Psoas muscle (tissue), 8 donors: ENCODE measurements around the gene XAB2. TPM values are rescaled to one million over a fixed set of nuclear protein-coding genes. Genes with fewer than 3 reads are reported as not detected.
A peak's percentile ranks its signal among the peaks of the same experiment; 100 is the strongest.

Experiments
- ATAC-seq, 4 donors: fragments of 200-7000 bp; cut with Tn5 transposase; one replicate each; pipeline ENCODE4 v1.9.1; 2020; ENCODE audit warnings: moderate library complexity in 3 of 4, mild to moderate bottlenecking in 2 of 4
- DNase-seq, 2 donors: peaks; one replicate each; pipeline ENCODE4 v3.0.0-alpha.2; 2020
- H3K27ac ChIP-seq: fragments of 200-600 bp; one replicate; pipeline ENCODE4 v1.8.0; 2022
- H3K27me3 ChIP-seq, 3 donors: fragments of 200-600 bp in 1 of 3; one replicate each; pipeline versions ENCODE4 v1.6.1 to v1.8.0; 2013 to 2022; ENCODE audit warnings: low read length in 2 of 3, mild to moderate bottlenecking in 2 of 3, moderate library complexity in 1 of 3; ENCODE audit not compliant: insufficient read depth in 3 of 3
- H3K36me3 ChIP-seq, 2 donors: fragments of 200-600 bp in 1 of 2; one replicate each; pipeline versions ENCODE4 v1.6.1 to v1.8.0; 2013 to 2022; ENCODE audit warnings: low read depth in 1 of 2, mild to moderate bottlenecking in 1 of 2, moderate library complexity in 1 of 2; ENCODE audit not compliant: insufficient read depth in 1 of 2
- H3K4me1 ChIP-seq: fragments of 200-600 bp; one replicate; pipeline ENCODE4 v1.8.0; 2022
- H3K4me3 ChIP-seq: fragments of 200-600 bp; one replicate; pipeline ENCODE4 v1.8.0; 2022; ENCODE audit warnings: mild to moderate bottlenecking
- H3K9me3 ChIP-seq: fragments of 200-600 bp; one replicate; pipeline ENCODE4 v1.8.0; 2022
- CTCF ChIP-seq: fragments of 200-600 bp; IDR thresholded peaks from one replicate; pipeline ENCODE4 v1.8.0; 2022; ENCODE audit warnings: antibody characterized with exemption
- WGBS, 3 donors: extraction: QIAGEN DNeasy Blood & Tissue Kit; methylation state at CpG; one replicate each; pipeline versions ENCODE4 v1.1.6 to v1.1.7; 2013; 5-methylcytosine and 5-hydroxymethylcytosine counted together
- intact Hi-C, 2 donors: fragments of 100-400 bp; cut with DNase I; formaldehyde crosslinking; loops; one replicate each; pipeline versions ENCODE4 v1.11.0 to v1.14.2; 2022
- polyA plus RNA-seq, 3 donors: library from polyadenylated mRNA; stranded (reverse); fragments of 200-250 nt; gene quantifications; one replicate each; pipeline ENCODE4 v1.2.3, GENCODE V29; 2013
- total RNA-seq, 4 donors: library from RNA; stranded (reverse); fragmentation: NEBNext Ultra II Directional in 2 of 4; extraction: Animal tissue kit (Norgen Biotek cat#: 25700) in 2 of 4; gene quantifications; one replicate each; pipeline versions ENCODE4 v1.2.1 to v1.2.4, GENCODE V29; 2021 to 2023
- donor health status: healthy with polysubstance abuse.
- donor health status: DM: no; HTN: no; CAD: no; lungs with moderate emphysema.
- donor health status: Bipolar disorder and iron deficiency.
- donor health status: healthy.
- donor health status: DM: yes; HTN: yes; CAD: no.
- donor health status: DM: no; HTN: no; CAD: no.
- donor health status: DM: no; HTN: no; CAD: no.
- donor health status: DM: yes; HTN: yes; CAD: no.

XAB2 gene
- total and polyA plus RNA-seq, 7 donors = 19.2 to 36.3 (median 24.1) TPM

- H3K36me3 ChIP-seq = peaks cover 0 to 13% of the 10 kb centered on the region in 2 donors
- H3K27me3 ChIP-seq = peaks cover 0 to 10% (median 5%) of the 10 kb centered on the region in 3 donors
- WGBS, 3 donors = 85 to 91% (median 89%) methylated on average over 12 of the region's 12 CpGs
- no peak for TF ChIP-seq CTCF
- H3K4me3 ChIP-seq = no peak overlapping the region
- H3K4me1 ChIP-seq = peaks cover 19% of the 10 kb centered on the region
- intact Hi-C loops = no loop called here
- no peaks in the 10 kb centered on the region for H3K9me3 ChIP-seq
- DNase-seq = no peak
- ATAC-seq = no peak
- no peak overlapping the region for H3K27ac ChIP-seq
Measured at GRCh38 chr19:7631577-7631976, 2.2 kb upstream of the XAB2 start.

- intact Hi-C loops = no loop called here
- DNase-seq (no peak), ATAC-seq (no peak)
- H3K9me3 ChIP-seq = no peaks in the 10 kb centered on the region
- peaks cover 0 to 42% of the 10 kb centered on the region in 2 donors for H3K36me3 ChIP-seq
- H3K27me3 ChIP-seq = peaks cover 0 to 1% (median 0%) of the 10 kb centered on the region in 3 donors
- TF ChIP-seq CTCF = no peak
- peak overlapping the region; percentile 87 for H3K27ac ChIP-seq
- peak overlapping the region; percentile 100 for H3K4me3 ChIP-seq
- peaks cover 19% of the 10 kb centered on the region for H3K4me1 ChIP-seq
- 3 to 5% (median 4%) methylated on average over 15 of the region's 15 CpGs for WGBS, 3 donors
Measured at GRCh38 chr19:7628589-7629311, 595 bp downstream of the XAB2 start.

GRCh38 chr19:7627166-7627565 is 2.2 kb downstream of the XAB2 start:
- no peaks in the 10 kb centered on the region for H3K9me3 ChIP-seq
- WGBS, 3 donors = 89 to 95% (median 93%) methylated on average over 22 to 24 of the region's 24 CpGs
- H3K36me3 ChIP-seq = peaks cover 4 to 58% of the 10 kb centered on the region in 2 donors
- peaks cover 19% of the 10 kb centered on the region for H3K4me1 ChIP-seq
- no peak overlapping the region for H3K27ac ChIP-seq
- no peak for DNase-seq
- no peaks in the 10 kb centered on the region for H3K27me3 ChIP-seq
- H3K4me3 ChIP-seq = no peak overlapping the region
- intact Hi-C loops = no loop called here
- ATAC-seq = no peak
- no peak for TF ChIP-seq CTCF

GRCh38 chr19:7625763-7626372 is 3.5 kb downstream of the XAB2 start:
- H3K4me3 ChIP-seq = no peak overlapping the region
- H3K9me3 ChIP-seq = no peaks in the 10 kb centered on the region
- no peak for DNase-seq
- peaks cover 18% of the 10 kb centered on the region for H3K4me1 ChIP-seq
- intact Hi-C loops = no loop called here
- no peak for TF ChIP-seq CTCF
- no peak for ATAC-seq
- 94 to 97% (median 96%) methylated on average over 33 to 34 of the region's 34 CpGs for WGBS, 3 donors
- no peaks in the 10 kb centered on the region for H3K27me3 ChIP-seq
- H3K27ac ChIP-seq = no peak overlapping the region
- H3K36me3 ChIP-seq = peaks cover 4 to 71% of the 10 kb centered on the region in 2 donors
